HG03280 (cell line): ENCODE measurements around the gene TSSC4.

Source experiments
- ATAC-seq: cut with Tn5 transposase; IDR thresholded peaks from one replicate; pipeline ENCODE4 v1.9.1; 2021; ENCODE audit warnings: mild to moderate bottlenecking, moderate library complexity; ENCODE audit not compliant: unreplicated experiment

Gene TSSC4

DNA sequence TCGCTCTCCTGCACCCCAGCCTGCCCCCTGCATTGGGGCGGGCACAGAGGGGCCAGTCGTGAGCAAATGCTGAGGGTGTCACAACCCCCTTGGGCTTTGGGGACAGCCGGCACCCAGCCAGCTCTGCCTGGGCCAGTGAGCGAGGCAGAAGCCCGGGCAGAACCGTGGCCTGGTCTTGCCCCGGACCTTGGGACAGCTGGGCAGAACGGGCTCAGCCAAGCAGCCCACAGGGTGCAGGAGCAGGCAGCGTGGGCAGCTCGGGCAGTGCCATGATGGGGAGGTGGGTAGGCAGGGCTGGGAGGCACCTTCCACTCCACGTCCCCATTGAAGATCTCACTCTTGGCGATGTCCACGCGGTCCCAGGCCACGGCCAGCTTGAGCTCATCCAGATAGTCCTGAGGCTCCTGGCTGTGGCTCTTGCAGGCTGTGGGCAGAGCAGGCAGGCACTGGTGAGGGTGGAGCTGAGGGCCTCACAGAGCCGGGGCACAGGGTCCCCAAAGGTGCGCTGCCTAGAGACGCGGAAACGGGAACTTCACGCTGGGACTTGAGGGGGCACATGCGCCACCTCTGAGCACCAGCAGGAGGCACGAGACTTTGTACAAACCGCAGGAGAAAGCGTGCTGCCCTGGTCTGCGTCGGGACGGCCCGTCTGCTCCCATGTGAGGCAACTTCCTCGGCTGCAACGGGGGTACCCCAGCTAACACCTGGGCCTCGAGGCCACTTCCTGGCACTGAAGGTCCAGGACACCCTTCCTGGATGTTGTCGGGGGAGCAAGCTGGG, 15.2 kb downstream of the TSSC4 start:
- no peak for ATAC-seq

DNA sequence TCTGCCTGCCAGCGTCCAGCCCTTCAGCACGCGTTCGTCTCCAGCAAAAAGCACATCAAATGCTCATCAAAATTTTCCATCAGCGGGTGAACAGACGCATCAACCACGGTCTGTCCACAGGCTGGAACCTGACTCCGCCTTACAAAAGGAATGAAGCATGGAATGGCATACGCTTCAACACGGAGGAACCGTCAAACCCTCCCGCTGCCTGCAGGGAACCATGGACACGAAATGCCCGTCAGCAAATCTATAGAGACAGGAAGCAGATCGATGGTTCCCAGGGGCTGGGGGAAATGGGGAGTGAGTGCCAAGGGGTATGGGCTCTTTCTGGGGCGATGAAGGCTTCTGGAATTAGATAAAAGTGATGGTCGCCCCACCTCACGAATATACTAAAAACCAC, 16.2 kb downstream of the TSSC4 start:
- ATAC-seq = no peak

DNA sequence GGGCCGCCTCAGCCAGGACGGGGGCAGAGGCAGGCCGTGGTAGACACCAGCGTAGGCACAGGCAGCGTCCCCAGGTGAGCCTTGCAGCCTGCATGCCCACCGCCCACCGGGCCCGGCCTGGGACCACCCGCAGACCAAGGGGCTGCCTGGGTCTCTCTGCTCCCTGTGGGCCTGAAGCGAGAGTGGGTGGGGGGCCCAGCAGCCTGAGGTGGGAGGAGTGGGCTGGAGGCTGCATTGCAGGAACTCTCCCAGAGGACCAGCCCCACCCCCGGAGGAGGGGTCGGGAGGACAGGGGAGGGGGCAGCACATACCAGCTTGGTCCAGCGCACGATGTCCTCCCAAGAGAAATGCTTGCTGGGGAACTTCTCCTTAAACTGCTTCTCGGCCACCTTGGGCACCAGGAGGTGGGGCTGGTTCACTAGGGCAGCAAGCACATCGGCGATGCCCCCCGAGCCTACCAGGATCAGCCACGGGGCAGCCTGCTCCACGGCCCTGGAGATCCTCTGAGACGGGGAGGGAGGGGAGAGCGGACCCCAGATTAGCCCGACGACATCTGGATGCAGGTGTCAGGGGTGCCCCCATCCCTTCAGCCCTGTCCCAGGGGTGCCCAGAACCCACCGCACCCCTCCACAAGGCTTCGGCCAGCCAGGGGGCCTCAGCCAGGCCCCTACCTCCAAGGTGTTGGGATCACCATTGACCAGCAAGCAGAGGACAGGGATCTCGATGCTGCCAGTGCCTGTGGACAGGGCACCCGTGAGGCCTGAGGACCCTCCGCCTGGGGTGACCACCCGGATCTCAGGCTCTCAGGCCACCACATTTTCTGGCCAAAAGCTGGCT, 17.5 kb downstream of the TSSC4 start:
- no peak for ATAC-seq

DNA sequence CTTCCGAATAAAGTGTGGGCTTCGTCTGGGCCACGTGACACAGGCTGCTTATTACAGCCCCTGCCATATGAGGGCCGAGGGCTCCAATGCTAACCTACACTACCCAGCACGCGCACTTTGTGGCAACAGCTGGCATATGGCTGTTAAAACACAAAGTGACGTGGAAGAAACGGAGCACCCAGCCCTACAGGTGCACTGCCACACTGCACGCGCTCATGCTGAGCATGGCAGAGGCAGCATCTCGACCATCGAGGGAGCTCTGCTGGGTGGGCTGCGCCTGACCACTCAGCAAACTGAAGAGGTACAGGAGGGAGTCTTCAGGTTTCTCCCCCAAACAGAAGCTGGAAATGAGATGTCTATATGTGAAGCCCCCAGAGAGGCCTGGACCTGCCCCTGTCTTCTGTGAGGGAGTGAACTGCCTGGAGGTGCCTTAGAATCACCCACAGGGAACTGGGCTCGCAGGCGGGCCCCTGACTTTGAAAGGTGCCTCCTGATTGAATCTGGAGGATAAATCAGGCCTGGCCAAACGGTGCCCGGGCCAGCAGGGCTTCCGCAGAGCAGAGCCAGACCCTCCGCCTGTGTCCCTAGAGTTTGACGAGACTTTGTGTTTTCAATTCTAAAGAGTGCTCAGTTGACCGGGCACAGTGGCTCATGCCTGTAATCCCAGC, 18.3 kb downstream of the TSSC4 start:
- no peak for ATAC-seq

DNA sequence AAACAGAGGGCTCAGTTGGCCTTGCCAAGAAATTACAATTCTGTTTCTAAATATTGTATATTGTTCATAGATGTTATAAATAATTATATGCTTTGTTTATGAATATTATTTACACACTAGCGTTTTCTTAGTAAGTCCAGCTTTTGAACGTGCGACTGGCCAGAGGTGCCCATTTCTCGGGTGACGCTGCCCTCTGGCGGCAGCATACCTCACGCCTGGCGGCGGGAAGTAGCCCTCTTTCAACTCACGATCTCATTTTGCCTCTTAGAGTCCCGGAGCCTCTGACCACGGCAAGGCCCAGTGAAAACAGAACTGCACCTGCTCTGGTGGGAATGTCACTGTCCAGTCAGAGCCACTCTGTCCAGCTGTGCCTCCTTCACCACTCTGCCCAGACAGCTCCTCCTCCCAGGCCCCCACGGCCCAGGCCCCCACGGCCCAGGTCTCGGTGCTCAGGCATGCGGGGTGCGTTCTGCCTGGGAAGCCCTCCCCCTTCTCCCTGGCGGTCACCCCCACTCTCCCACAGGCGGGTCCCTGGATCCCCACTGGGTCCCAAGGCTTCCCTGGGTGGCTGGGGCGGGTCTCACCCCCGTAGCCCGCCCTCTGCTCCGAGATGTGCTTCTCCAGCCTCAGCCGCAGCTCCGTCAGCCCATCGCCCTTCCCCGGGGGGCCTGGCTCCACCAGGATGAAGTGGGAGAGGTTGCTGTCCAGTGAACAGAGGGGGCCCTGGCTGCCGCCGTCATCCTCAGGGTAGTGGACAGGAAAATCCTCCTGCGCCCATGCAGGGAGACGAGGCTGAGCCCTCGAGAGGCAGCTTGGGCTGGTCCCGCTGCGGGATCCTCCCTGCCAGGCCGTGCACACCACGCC, 19.3 kb downstream of the TSSC4 start:
- no peak for ATAC-seq

DNA sequence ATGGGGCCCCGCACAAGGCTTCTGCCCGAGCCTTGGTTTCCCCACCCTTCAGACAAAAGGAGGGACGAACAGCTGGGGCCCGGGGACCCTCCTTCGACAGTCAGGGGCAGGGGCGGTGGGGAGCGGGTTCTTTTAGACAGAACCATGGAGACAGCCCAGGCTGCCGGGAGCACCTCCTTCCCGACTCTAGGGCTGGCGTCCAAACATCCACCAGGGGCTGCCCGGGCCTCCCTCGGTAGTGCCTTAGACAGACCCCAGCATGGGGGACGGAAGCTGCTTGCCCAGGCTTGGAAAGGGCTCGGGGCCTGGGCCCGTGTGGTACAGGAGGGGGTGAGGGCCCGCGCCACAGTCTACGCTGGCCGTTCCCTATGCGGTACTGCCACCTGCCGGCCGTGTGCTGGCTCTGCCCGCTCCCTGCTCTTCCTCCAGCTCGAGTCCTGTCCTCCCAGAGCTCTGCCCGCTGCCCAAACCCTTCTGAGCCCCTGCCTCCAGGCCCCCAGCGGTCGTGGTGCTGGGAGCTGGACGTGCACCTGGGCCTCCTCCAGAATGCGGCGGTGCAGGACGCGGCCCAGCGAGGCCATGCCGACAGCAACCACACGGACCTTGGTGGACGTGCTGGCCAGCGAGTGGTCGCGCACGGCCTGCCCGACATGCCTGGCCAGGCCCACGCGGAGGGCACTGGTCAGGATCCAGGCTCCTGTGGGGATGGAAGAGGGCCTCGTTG, 20.1 kb downstream of the TSSC4 start:
- peak; percentile 69 for ATAC-seq

DNA sequence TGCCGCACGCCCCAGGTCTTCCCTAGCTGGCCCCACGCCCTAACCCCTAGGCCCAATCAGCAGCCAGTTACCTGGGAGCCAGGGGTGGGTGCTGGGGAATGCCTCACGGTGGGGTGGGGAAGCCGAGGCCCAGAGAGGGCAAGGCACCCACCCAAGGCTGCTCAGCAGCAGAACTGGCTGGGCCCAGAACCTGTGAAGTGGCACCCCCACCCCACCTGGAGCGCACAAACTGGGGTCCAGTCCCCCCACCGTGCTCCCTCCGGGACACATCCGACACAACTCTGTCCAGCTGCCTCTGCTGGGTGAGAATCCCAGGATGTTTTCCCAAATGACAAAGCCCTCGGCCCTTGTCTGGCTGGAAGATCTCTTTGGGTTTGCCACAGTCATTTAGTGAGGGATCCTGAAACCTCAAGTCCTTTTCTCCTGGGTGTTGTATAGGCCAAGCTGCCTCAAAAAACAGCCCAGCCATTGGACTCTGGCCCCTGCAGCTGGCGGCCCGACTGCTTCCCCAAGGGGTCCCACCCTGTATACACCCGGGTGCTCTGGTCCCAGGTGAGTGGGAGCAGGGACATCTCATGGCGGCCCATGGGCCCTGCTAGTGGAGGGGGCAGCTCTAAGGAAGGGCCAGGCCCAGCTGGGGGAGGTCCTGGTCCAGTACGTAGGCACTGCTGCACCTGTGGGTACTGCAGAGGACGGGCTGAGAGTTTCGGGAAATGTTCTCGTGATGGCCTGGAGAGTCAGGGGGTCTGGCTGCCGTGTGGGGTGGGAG, 20.9 kb downstream of the TSSC4 start:
- no peak for ATAC-seq

DNA sequence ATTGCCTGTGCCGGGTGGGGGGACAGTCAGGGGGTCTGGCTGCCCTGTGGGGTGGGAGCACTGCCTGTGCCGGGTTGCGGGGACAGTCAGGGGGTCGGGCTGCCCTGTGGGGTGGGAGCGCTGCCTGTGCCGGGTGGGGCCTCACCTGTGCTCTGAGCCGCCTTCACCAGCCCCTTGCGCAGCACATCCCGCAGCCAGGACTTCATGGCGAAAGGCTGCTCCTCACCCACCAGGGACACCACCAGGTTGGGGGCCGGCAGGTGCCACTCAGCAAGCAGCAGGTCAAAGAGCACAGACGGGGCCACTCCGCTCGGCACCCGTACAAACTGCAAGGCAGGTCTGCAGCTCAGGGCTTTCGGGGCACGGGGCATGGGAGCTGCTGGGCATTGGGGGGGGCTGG, 21.4 kb downstream of the TSSC4 start:
- ATAC-seq = no peak

DNA sequence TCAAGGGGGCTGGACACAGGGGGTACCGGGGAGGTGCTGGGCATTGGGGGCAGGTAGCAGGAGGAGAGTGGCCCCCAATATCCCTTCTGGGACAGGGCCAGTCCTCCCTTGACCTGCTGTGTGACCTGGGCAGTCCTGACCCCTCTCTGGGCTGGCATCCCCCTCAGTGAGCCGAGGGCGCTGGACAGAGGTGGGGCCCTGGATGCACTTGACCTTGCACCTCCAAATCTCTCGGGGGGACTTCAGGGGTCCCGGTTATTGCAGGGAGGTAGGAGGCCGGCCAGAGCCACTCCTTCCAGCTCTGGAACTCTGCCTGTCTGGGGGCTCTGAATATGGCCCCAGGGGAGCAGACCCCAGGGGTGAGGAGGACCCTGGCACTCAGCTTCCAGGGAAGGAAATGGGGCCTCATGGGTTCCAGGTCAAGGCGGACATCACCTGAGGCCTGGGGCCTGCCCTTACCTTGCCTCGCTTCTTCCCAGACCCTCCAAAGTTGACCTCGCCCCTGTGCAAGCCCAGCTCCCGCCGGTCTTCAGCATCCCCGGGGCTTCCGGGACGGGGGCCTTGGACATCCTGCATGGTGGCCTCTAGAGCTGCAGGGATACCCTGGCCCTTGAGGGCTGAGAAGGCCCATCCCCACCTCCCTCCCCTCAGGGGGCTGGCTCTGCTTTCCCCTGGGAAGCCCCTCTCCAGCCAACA, 22.1 kb downstream of the TSSC4 start:
- ATAC-seq = no peak

DNA sequence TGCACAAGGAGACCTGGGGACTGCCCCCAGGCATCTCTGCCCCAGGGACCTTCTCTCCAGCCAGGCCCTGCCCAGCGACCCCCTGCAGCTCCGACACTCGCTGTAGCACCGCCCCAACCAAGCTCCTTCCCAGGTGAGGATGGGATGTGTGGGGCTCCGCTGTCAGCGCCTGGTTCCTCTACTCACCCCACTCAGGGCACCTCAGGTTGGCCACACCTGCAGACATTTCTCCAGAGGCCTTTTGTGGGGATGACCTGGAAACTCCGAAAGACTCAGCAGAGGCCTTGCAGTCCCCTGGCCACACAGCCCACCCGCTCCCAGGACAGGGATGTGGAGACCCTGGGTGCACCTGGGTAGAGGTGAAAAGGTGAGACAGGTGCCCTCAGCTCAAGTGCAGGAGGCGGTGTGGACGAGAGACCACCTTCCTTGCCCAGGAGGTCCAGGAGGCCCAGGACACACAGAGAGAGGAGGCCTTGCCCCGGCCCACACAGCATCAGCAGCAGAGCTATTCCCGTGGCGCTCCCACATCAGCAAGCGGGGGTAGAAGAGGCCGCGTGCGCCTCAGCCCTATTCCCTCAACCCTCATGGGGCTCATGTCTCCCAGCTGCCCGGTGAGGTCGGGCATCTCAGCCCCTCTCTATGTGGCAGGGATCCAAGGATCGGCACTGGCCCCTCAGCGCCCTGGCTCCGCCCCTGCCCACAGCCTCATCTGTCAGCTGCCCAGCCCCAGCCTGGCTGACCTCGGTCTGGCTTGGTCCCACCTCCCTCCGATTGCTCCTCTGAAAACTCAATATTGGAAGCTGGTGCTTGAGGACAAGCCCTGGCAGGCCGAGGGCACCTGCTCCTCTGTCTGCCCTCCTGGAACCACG, 22.8 kb downstream of the TSSC4 start:
- ATAC-seq = no peak

DNA sequence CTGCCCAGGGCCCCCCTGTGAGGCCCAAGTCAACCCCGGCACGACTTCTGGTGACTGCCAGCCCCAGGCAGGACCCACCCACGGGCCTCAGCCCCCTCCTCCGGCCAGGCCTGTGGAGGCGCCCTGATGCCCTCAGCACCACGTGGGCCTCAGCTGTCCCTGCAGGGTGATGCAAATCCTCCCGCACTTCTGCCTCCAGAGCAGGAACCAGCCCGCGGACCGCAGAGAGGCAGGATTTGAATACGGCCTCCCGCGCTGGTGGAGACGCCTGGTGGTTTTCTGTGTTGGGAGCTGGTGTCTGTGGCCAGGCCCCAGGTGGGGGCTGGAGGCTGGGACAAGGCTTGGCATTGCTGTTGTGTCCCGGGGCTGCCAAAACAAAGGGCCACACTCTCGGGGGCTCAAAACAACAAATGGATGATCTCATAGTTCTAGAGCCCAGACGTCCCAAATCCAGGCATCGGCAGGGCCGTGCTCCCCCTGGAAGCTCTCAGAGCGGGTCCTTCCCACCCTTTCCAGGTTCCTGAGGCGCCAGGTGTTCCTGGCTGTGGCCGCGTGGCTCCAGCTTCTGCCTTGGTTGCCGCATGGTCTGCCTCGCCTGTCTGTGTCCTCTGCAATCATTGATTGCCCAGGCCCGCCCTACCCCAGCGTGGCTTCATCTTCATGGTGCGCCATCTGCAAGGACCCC, 24.4 kb downstream of the TSSC4 start:
- no peak for ATAC-seq

DNA sequence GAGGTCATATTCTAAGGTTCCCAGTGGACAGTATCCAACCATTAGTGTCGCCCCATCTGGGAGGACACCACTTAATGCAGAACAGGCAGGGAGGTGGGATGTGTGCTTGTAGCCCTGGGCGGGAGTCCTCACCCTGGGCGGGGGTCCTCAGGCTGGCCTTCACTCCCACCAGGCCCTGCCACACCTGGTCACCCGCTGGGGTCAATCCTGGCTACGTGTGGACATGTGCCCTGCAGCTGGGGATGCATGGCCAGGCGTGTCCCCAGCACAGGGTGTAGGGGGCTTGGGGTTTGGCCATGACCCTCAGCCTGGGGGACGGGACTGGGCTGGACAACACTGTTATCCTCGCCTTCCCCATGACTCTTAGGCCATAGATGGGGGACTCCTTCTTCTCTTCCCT, 25.0 kb downstream of the TSSC4 start:
- ATAC-seq = no peak

DNA sequence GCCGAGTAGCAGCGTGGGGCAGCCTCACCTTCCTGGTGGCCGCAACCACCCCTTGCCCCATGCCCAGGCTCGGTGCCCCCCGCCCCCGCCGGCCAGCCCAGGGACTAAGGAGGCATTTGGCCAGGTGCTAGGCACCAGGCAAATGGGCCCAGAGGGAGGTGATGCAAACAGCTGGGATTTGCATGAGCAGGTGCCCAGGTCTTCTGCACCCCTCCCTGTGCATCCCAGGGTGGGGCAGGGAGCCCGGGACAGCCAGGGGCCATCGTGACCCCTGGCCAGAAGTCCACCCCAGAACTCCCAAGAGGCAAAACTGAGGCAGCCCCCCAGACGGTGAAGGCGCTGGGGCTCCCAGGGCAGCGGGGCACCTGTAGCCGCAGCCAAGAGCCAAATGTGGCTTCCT, 25.7 kb downstream of the TSSC4 start:
- ATAC-seq = no peak

DNA sequence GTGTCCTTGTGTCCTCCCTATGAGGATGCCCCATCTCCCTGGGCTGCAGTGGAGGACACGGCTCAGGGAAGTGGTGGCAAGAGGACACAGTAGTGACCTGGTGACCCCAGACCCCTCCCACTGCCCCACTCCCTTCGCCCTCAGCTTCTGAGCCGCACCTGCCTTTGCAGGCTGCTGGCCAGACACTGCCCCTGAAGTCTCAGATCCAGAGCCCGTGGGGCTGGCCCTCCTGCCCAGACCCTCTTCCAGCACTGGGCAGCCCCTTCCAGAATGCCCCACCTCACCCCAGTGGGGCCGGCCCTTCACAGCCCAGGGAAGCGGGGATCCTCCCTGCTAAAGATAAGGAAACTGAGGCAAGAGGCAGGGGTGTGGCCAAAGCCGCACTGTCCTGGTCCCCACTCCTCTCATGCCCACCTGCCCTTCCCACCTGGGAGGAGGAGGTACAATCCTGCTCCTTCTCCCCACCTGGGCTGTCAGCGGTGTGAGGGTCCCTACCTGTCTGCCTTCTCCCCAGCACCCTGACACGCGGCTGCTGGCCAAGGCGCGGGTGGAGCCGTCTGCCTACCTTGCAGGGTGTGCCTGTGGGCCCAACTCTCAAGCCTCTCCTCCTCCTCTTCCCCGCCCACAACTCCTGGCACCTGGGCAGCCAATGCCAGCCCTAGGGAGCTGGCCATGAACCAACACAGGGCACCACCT, 26.4 kb downstream of the TSSC4 start:
- no peak for ATAC-seq

DNA sequence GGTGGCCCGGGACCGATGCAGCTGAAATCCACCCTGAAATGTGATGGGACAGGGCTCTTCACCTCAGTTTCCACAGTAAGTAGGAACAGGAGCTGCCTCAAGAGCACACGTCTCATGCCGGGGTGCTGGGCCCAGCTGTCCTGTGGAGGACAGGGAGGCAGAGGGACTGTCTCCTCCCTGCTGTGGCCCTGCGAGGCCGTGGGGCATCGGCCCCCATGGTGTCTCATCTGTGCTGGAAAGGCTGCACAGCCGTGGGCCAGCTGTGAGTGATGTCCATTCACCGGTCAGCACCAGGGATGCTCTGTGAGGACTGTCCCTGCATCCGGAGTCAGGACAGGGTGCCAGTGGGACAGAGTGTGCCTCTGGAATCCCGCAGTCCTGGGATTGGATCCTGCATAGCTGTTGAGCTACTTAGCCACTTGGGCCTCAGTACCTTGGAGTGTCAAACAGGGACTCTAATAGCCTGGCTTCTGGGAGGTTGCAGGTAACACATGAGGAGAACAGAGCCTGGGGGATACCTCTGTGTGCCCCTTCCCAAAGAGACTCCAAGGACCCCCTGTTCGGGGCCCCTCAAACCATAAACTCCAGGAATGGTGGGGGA, 27.3 kb downstream of the TSSC4 start:
- no peak for ATAC-seq

DNA sequence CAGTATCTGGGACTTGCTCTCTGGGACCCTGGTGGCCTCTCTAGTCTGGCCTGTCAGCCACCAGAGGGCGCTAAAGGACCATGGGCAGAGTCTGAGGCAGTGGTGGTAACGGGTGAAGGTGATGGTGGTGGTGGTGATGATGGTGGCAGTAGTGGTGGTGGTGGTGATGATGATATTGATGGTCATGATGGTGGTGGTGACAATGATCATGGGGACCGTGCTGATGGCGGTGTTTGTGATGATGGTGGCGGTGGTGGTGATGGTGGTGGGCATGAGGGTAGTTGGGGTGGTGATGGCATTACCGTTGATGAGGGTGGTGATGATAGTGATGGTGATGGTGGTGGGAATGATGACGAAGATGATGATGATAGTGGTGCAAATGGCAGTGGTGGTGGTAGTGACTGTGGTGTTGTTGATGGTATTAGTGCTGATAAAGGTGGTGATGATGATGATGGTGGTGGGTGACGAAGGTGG, 27.8 kb downstream of the TSSC4 start:
- ATAC-seq = no peak
